CD4-positive, alpha-beta T cell treated with Interleukin-21 for 1 hour (primary cell): ENCODE measurements around the gene DUSP10.

ENCODE experiments used
- DNase-seq: peaks from one replicate; pipeline ENCODE4 v3.0.0-alpha.2; 2020

DUSP10 gene

DNA sequence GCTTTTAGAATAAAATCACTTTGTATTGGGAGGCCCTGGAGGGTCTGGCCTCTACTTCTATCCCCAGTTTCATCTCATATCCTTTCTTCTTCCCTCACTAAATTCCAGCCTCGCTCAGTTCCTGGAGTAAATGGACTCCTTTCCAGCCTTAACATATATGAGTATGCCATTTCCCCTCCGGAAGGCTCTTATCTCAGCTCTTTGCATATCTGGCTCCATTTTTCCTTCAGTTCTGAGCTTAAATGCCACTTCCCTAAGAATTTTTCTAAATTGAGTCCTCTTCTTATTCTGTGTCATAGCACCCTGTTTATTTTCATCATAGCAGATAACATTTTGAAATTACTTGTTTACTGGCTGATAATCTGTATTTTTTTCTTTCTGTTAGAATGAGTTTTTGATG, 20.2 kb upstream of the DUSP10 start:
- no peak for DNase-seq

DNA sequence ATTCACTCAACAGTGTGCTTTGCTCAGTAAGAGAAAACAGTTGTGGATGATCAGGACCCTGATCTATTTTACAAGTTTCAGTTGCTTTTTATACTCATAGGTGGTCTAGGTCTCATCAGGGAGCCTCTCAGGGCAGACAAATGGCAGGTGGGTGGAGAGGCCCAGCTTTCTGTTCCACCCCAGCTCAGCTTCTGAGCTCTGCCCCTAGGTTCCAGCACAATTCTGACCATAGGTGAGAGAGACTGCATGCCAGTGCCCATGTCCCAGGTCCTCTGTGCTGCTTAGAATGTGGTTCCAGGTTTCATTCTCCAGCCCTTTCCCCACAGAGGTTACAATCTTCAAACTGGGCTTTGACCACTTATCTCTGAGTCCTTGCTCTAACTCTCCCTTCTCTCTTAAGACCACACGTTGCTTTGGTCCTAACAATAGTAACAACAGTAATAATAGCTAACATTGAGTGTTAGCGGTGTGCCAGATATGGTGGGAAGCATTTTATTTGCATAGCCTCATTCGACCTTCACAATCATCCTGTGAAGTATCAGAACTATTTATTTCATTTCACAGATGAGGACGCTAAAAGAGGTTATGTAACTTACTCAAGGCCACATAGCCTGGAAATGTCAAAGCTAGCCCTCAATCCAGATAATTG, 19.6 kb upstream of the DUSP10 start:
- DNase-seq = no peak

DNA sequence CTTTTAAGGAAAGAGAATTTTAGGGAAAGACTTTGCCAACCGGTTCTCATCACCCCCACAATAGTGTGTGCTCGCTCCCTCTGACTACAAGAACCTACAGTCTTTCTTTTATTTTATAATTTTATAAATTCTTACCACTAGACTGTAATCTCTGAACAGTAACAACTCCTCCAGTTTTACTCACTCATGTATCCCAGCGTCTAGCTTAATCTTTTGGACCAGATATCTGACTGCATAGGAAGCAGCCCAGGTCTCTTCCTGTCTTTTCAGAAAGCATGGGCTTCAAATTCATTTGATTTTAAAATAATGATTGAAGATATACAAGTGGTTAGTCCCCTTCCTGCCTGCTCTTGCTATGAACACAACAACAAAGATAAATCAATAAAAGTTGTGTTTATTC, 19.0 kb upstream of the DUSP10 start:
- no peak for DNase-seq

DNA sequence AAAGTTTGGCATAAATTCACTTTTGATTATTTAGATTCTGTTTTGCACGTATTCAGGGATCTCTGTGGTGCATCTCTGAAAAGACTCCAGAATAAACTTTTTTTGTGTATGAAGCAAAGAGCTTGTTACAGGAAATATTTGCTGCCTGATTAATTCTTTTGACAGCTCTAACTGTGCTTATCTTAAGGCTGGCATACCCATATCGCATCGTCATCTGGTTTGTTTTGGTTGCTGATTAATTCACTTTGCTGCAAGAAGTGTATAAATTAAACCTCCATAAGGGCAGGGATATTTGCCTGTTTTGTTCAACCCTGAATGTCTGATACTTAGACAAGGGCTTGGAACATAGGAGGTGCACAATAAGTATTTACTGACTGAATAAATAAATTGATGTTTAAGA, 17.5 kb upstream of the DUSP10 start:
- DNase-seq = no peak

DNA sequence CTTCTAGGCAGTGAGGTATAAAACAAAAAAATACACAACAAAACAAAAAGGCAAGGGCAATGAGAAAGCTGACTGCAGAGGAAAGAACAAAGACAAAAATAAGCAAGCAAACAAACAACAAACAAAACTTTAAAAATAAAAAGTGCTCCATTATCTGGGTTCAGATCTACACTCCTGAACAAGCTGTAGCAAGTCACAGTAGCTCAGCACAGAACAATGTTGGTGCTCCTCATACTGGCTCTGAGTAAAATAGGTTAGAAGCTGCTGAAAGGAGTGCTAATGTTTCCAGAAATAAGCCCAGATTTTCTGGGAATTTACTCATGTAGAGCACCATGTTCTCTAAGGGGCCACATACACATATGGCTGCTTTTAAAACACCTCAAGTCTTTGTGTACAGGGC, 16.6 kb upstream of the DUSP10 start:
- DNase-seq = no peak

DNA sequence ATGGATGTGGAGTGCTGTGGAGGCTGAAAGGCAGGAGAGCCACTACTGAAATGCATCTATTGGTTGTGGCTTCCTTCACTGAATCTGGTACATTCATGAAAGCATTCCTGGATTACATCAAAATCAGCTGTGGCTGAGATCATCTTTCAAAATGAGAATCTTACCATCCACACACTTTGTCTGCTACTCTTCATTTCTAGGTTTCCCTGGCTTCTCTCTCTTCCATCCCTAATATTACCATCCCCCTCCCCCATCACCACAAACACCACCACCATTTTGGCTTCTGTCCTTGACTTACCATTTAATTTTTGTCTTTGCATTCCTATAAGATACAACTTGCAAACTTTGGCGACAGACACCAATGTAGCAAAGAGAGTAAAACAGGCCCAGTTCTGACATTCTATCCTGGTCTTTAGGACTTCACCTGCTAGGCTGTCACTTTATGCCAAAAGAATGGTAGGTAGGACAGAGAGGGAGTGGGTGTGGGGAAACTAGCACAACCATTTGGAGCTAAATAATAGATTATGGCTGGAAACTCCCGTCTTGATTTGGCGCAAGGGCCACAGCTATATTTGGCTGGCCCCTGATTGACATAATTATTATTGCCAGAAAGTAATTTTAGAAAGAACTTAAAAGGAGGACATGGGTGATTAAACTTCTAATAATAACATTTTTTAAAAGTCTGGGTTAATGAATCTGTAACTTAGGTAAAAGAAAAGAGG, 15.1 kb upstream of the DUSP10 start:
- no peak for DNase-seq

DNA sequence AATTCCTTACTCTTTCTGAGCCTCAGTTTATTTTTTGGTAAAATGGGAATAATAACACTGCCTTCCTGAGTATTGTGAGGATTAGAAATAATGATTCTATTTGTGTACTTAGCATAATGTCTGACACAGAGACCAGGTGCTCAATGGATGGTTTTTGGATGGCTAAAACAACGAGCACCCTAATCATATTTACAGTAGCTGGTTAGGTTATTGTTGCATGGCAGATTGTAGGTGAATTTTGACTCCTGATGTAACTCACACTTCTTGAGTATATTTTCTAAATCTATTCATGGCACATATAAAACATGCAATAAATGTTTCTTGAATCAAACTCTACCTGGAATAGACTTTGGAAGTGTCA, 11.9 kb upstream of the DUSP10 start:
- DNase-seq = no peak

DNA sequence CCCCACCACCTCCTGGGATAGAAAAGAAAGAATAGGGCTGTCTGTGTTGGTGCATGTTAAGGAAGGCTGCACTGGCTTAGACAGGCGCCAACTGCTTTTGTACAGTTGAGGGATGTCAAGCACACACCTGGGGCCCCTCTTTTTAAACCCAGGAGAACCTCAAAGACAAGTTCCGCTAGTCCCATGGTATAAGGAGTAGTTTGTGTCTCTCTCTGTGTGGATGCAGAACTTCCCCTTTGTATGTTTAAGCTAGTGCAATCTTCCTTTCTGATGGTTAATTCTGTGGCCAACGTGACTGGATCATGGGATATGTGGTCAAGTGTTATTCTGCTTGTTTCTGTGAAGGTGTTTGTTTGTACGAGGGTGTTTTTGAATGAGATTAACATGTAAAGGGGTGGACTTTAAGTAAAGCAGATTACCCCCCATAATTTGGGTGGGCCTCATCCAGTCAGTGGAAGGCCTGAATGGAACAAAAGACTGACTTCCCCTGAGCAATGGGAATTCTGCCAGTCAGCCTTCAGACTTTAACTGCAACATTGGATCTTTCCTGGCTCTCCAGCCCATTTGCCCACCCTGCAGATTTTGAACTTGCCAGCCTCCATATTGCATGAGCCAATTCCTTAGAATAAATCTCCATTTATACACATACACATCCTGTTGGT, 9.5 kb upstream of the DUSP10 start:
- no peak for DNase-seq

DNA sequence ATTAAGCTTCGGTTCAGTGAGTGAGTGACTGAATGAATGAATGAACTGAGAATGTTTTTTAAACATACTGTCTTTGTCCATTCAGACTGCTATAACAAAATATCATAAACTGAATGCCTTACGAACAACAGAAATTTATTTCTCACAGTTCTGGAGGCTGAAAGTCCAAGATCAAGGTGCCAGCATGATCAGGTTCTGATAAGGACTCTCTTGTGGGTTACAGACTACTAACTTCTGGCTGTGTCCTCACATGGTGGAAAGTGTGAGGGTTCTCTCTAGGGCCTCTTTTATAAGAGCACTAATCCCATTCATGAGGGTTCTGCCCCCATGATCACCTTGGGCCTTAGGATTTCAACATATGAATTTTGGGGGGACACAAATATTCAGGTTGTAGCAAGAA, 7.1 kb upstream of the DUSP10 start:
- no peak for DNase-seq

DNA sequence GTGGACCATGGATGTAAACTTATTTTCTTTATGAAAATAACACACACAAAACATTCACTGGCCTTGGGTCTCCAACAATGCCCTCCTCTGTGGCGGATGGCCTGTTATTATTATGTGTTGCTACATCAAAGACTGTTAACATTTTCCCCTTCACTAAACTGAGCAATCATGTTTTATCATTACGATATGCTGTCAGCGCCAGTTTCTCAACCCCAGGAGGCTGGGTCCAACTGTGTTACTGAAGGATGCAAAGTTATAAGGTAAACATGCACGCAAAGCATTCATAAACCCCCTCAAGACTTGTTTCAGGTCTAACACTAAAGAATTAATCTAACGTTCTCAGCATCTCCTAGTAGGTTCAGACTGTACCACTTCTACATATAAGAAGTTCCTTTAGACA, 6.0 kb upstream of the DUSP10 start:
- no peak for DNase-seq

DNA sequence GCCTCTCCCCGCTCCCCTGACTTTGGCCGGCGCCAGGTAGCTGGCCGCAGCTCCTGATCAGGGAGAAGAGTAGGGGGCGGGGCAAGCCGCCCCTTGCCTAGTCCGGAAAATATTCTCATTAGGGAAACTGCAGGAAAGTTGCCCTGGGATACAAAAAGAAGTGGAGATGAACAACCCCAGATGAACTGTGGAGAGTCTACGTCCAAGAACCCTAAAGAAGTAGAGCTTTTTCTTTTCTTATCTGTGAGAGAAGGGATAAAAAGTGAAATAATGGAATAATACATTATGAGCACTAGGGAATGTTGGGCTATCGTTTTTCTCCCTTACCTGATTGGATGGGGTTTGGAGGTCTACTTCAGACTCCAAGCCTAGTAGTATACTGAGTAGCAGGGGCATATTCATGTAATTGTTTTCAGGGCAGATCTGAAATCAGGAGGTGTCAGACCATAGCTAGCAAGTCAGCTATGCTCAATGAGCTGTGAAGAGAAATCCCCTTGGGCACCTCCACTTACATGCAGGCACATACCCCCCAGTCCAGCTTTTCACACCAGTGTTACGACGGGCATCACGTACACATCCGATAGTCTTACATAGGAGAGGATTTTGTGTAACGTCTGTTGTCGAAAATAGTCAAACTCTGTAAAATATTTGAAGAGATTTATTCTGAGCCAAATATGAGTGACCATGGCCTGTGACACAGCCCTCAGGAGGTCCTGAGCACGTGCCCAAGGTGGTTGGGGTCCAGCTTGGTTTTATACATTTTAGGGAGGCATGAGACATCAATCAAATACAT, 1.7 kb upstream of the DUSP10 start:
- no peak for DNase-seq

DNA sequence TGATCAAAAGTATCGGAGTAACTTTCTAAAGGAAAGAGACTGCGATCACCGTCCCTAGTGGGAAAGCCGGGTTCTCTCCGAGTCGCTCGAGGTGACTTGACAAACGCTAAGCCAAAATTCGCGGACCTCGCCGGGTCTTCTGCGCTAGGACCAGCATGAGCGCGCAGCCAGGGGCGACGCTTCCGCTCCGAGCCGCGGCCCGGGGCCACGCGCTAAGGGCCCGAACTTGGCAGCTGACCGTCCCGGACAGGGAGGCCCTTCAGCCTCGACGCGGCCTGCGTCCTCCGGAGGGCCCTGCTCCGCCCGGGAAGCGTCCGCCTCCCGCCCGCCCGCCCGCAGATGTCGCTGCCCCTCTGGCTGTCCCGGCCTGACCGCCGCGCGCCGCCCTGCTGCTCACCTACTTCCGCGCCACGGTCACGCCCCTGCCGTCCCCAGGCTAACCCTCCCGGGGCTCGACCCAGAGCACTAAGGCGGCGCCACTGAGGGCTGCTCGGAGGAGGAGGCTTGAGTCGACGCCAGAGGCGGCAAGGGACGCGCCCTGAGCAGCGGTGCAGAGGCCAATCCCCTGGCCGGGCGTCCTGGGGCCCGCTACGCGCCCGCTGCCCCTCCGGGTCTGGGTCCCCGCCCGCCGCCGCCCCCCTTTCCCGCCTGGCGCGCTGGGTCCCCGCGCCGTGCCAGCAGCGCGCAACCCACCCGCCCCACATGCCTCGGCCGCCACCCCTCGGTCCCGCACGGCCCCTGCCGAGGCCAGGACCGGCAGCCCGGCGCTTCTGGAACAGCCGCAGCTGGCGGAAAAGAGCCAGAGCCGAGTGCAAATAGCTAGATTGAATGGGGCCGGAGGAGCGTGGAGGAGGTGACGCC, 896 bp upstream of the DUSP10 start:
- peak; percentile 89 for DNase-seq

DNA sequence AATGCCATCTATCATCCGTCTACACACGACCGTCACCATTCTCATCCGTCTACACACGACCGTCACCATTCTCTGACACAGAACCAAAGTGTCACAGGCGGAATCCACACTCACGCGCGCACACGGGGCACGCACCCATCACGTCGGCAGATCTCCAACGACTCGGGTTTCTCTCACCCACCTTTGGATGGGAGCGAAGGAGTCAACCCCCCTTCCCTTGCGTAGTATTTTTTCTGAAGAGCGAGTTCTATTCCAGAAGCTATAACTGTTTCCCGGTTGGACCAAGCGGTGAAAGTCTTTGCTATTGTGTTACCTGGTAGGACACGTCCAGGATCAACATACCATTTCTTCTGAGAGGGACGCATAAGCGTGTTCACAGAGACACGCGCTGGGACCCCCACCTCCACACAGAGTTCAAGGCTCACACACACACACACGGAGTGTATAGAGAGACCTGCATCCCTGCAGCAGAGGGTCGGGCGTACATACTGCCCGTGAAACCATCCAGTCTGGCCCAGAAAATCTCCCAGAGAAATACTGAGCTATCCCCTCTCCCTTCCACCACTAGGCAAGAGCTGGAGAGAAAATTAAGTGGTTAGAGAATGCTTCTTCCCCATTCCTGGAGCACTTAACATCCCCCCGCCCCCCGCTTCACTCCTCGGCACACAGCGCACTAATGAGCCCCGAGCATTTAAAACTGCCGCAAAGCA, 741 bp downstream of the DUSP10 start:
- peak; percentile 41 for DNase-seq

DNA sequence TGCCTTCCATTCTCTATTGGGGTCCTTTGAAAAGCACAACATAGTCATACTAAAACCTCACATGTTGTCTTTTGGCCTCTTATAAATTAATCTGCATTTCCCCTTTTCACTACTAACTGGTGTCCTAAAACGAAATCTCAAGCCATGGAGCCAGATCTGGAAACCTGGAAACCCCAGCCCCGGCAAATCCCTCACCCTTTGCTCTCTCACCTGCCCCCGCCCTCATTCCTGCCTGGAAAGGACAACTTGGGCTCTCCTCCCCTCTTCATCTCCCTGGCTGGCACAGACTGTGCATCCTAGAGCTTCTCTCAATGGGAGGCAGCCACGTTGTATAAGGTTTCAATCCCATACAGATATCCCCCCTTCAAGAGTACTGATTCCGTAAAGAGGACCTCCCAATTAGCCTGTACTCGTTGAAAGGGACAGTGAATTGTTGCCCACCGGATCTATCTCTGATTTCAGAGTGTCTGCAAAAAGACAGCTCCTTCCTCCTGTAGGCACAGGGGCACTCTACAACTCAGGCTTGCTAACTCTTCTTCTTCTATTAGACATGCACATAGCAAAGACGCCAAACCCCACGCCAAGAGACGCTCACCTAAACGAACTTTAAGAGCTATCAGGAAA, 1.4 kb downstream of the DUSP10 start:
- no peak for DNase-seq

DNA sequence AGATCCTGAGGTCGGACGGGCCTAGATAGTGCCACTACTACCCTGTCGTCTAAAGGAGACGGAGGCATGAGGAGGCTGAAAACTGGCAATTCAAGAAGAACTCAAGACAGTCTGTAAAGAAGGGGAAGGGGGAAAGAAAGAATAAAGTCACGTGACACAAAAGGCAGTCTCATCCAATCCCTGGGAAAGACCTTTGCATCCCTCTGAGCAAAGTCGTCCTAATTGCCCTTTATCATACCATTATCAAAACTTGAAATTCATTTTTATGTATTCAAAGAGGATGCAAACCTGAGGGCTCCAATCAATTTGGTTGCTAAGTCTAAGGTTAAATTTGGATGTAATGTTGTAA, 2.2 kb downstream of the DUSP10 start:
- DNase-seq = no peak

DNA sequence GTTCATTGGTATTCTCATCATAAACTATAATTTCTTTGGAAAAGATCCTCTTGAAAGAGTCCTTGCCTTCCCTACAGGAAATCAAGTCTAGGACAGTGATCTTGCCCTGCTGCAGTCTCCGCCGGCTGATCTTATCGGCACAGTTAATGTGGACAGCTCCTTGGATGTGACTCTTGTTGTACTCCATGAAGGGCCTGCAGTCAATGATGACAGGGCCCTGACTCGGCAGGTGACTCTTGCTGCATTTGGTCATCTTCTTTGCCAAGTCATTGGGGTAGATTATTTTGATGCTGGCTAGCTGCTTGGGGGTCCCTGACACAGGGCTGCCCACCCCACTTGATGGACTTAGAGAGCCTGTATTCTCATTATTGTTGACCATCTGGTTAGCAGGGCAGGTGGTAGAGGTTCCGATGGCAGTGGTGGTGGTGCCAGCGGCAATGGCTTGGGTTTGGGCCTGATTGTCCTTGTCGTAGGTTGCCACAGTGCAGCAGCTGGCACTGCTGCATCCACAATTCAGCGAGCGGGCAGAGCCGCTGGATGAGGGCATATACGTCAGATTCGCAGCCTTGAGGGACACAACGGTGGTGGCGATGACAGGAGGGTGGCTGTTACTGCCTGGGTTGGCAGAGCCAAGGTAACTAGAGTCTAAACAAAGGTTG, 2.7 kb downstream of the DUSP10 start:
- no peak for DNase-seq

DNA sequence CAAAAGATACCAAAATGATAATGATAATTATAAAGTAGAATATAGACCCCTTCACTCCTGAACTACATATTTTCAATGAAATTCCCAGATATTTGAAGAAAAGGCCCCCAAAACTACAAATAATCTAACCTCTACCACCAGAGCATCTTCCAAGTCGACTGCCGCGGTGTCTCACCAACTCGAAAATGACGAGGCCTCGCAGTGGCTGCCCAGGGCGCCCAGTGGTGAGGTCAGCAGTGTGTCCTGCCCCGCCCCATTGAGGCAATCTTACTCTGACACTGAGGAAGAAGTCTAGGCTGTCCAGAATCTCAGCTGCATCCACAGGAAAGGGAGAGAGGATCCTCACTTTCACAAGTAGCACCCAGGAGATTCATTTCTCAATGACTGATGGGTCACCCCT, 5.2 kb downstream of the DUSP10 start:
- DNase-seq = no peak

DNA sequence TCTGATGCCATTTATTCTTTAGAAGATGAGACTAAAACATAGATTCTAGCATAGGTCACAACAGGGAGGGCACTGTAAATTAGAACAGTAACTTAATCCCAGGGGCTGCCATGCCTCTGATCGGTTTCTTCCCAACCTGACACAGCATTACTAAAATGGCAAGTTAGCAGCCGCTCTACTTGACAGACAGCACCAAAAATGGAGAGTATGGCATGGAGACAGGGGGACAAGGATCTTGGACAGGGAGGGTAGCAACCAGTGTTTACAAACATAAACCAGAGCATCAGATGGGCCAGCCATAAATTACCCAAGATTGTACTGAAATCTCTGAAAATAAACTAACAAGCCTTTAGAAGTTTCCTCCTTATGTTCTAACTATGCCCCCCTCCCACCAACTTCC, 5.9 kb downstream of the DUSP10 start:
- no peak for DNase-seq

DNA sequence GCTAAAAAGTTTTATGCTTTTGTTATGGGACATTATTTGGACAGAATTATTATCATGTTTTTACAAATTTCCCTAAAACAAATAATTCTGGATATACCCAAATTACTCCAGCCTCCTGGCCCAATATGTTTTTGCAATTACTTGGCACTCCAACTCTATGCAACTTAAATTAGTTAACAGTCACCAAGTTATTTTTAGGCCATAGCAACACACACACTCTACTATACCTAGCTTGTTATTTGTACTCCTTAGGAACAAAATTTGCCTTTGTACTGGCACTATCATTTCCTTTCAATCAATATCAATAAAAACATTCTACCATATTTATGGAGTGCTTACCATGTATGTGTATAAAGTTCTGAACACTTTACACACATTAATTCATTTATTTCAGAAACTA, 7.7 kb downstream of the DUSP10 start:
- no peak for DNase-seq

DNA sequence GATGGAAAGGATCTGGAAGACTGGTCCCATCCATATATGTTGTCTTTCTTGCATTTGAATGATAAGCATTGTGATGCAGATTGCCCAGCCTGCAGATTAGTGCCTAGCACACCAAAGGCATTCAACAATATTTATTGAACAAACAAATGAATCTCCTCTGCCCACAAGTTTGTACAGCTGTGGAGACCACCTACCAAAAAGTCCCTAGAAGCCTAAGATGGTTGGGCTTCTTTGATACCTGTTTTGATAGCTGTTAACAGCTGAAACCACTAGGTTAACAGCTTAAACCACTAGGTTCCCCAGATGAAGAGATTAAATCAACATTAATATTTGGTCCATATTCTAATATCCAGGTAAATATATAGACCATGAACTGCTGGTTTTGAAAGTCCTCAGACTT, 9.8 kb downstream of the DUSP10 start:
- peak; percentile 34 for DNase-seq

DNA sequence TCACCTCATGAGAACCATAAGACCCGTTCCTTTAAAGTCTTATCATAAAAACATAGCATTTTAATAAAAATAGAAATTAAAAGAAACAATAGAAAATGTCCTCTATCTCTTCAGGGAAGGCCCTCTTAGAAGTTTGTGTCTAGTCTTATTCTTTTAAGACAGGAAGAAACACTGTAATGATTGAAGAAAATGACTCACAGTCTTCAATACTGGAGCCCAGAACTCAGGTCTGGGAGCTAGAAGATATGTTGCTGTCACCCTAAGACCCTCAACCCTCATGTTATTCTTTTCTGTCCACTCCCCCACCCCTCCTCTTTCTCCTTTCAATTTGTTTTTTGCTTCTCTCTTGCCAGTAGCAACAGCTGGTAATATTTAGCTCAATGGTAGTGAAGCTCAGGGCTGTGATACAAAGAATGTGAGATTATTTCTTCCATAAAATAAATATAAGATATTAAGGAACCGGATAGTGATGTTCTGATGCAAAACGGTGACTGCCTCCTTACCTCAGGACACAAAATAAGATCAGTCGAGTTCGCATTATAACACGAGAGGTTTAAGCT, 12.0 kb downstream of the DUSP10 start:
- no peak for DNase-seq
